Myocyte (in vitro differentiated cells): ENCODE data around the gene ZNF212. TPM values are rescaled to one million over a fixed set of nuclear protein-coding genes. Genes with fewer than 3 reads are reported as not detected.

Experiments
- DNase-seq: peaks from one replicate; pipeline ENCODE4 v3.0.0-alpha.2; 2012; ENCODE audit warnings: low read depth
- polyA plus RNA-seq: library from polyadenylated mRNA; unstranded; fragments of >200 nt; gene quantifications from one replicate; pipeline ENCODE4 v1.2.1, GENCODE V29; 2012; ENCODE audit warnings: missing spikeins
- total RNA-seq: library from RNA; depleted of rRNA; stranded (reverse); fragments of >200 nt; gene quantifications from 2 replicates; pipeline ENCODE4 v1.2.3, GENCODE V29; 2014

The ZNF212 gene
- total RNA-seq = 5.9 and 8.0 TPM in 2 replicates
- polyA plus RNA-seq = 8.7 TPM

DNA sequence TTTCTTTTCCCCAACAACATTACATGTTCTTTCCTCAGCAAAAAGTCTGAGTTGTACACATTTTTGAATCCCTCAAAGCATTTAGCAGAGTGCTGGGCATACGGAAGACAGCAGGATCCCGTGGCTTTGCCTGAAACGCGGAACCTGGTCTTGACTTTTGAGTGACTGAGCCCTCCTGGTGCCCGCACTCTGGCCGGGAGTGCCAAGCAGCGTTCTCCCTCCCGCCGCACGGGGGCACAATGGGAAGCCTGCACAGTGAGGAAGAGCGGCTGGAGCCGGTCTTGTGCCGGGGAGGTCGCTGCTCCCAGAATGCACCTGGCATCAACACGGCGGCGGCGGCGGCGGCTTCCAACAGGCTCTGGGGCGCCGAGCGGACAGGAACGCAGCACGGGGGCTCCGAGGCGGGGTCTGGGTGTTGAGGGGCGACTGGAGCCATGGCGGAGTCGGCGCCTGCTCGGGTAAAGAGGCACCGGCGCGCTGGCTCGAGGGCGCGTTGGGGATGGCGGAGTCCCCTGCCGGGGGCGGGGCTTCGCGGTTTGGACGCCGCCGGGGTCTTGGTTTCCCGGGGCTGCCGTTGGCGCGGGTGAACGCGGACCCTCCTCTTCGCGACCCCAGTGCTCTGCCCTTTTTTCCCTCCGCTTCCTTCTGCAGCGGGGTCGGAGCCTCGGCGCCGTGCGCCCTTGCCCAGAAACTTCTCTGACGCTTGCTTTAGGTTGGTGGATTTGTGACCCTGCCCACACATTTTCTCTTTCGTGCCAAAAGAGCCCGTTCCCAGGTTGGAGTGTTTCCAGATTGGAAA, at the start of gene ZNF212:
TSS of gene ZNF212 (plus strand) at position 307 of the 799 bp plus-strand sequence. CDS start at position 435, 128 bp downstream.
- DNase-seq = peak; percentile 96

DNA sequence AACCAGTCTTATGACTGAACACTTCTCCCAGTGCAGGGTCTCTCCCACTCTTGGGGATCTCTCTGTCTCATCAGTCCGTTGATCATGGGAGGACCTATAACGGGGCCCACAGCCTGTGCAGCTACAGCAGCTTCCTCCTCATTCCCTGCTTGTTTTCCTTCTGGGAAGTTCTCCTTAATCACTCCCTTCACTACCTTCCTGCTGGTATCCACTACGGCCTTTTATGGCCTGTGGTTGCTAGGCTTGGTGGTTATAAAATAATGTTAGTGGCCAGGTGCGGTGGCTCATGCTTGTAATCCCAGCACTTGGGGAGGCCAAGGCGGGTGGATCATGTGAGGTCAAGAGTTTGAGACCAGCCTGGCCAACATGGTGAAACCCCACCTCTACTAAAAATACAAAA, 47.6 kb upstream of the ZNF212 start:
- no peak for DNase-seq

DNA sequence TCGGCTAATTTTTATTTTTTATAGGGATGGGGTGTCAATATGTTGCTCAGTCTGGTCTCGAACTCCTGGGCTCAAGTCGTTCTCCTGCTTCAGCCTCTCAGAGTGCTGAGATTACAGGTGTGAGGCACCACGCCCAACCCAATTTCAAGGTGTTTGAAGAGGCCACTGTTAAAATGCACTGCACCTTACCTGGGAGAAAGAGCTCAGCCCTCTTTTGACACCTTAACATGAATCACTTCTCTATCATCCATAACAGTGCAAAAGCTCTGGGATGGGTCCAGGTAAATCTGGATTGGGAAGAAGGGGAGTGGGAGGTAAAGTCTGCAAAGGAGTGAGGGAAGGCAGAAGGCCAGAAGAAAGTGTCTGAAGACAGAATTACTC, 44.7 kb upstream of the ZNF212 start:
- DNase-seq = no peak

DNA sequence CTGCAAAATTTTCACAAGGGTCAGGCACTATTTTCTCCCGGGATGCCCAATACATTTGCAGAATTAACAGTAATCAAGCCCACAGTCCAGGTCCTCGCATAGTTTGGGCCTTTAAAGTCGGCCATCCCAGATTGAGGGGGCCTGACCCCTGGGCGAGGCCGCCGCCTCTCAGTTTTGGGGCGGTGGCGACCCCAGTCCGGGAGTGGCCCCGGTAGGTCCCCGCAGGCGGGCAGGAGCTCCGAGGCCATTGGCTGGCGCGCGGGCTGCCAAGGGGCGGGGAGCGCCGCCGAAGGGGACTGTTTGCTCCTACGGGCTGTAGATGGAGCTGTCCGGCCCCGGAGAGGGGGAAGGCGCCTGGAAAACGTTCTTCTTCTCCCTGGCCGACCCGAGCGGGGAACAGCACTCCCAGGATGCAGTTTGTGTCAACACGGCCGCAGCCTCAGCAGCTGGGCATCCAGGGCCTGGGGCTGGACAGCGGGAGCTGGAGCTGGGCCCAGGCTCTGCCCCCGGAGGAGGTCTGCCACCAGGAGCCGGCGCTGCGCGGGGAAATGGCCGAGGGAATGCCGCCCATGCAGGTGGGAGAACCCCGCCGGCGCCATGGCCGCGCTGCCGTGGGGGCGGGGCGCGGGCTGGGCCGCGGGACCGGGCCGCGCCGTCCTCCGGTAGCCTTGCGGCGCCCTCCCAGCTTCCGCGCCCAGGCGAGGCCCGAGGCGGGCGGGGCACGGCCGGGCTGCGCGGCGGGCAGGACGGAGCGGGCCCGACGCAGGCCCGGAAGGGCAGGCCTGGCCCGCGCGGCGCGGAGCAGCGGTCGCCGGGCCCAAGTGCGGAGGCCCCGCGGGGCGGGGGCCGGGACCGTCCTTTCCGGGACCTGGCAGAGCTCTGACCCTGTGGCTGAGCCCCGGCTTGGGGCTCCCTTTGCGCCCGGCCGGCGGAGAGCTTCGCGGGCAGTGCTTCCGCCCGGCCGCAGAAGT, 44.0 kb upstream of the ZNF212 start, which contains the start of gene ZNF282:
TSS of gene ZNF282 (plus strand) at position 367 of the 971 bp plus-strand sequence. CDS start at position 411, 44 bp downstream.
- peak; percentile 97 for DNase-seq

DNA sequence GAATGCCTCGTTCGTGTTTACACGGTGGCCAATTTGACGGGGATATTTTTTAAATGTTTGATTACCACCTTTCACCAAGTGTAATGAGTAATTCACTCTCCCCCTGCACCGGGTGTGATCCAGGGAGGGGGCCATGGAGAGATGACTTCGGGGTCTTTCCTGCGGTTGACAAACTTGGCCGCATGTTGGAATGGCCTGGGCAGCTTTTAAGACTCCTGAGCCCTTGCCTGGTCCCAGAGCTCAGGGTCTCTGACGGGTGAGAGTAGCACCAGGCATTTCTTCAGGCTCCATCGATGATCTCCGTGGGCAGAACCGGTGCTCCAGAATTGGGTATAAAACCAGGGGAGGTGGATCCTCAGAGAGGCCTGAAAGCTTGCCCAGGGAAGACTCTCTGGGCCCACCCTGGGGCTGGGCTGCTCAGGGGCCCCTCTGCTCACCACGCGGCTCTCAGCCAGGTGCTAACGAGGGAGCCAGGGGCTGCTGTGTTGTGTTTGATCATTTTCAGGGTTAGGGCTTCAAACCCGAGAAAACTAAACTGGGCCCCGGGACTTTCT, 43.2 kb upstream of the ZNF212 start:
- peak; percentile 31 for DNase-seq

DNA sequence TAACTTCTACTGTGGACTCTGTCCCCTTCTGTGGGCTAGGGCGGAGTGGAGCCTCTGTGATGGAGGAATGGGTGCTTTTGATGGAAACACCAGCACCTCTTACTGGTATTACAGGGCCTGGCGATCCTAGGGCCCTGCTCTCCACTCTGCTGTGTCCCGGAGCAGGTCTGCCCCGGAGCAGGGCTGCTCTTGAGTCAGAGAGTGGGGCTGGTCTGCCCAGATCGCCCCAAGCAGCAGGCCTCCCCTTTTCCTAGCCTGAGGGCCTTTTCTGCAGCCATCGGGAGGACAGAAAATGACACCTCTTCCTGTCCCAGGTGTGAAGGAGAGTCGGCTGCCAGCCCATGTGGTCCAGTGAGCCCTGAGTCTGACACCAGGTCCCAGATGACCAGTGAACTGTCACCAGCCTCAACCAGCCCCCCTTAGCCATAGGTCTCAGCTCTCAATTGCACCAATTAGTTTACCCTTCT, 42.7 kb upstream of the ZNF212 start:
- peak; percentile 23 for DNase-seq

DNA sequence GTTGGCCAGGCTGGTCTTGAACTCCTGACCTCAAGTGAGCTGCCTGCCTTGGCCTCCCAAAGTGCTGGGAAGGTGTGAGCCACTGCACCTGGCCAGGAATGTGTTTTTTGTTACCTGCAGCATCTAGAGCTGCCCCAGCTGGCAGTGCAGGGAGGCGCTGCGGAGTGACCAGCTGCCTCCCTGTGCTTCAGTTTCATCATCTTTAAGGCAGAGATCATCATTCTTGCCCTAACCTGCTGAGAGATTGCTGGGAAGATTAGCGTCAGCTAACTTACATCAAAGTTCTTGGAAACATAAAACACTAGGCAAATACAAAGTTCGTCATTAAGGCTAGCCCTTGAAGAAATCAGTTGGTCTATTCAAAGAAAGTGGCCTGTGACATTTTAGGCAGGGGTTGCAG, 41.8 kb upstream of the ZNF212 start:
- no peak for DNase-seq

DNA sequence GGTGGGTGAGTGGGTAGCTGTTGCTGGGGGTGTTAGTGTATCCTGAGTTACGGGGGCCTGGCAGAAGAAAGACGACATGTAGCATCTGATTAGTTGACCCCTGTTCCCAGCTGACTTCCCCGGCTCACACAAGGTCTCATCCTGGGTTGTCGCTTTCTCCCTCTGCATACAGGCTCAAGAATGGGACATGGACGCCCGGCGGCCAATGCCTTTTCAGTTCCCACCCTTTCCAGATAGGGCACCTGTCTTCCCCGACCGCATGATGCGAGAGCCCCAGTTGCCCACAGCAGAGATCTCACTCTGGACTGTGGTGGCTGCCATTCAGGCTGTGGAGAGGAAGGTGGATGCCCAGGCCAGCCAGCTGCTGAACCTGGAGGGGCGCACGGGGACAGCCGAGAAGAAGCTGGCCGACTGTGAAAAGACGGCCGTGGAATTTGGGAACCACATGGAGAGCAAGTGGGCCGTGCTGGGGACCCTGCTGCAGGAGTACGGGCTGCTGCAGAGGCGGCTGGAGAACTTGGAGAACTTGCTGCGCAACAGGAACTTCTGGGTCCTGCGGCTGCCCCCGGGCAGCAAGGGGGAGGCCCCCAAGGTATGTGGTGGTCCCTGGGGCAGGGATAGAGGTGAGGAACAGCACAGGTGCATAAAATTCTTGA, 41.2 kb upstream of the ZNF212 start:
- no peak for DNase-seq

DNA sequence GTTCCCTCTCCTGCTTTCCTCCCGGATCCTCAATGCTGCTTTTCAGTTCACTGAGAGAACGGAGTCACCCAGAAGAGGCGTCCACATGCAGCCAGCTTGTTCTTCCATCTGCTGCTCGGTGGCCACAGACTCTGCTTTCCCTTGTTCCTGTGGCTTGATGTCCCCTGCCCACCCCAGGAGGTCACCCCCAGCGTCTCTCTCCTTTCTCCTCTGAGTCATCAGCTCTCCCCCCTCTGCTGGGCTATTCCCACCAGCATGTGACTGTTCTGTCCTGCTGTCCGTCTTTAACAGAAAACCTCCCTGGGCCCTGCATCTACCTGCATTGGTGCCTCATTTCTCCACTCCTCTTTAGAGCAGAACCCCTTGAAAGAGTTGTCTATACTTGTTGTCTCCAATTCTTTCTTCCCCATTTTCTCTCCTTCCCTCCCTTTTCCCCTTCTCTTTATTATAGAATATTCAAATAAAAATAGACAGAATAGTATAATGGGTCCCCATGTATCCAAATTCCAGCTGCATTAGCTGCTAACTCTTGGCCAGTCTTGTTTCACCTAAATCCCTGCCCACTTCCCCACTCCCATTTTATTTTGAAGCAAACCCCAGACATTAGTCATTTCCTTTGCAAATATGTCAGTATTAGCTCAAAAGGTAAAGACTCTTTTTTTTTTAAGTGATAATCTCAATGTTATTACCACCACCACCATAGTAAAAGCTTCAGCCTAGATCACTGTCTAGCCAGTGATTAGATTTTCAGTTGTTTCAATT, 40.0 kb upstream of the ZNF212 start:
- no peak for DNase-seq

DNA sequence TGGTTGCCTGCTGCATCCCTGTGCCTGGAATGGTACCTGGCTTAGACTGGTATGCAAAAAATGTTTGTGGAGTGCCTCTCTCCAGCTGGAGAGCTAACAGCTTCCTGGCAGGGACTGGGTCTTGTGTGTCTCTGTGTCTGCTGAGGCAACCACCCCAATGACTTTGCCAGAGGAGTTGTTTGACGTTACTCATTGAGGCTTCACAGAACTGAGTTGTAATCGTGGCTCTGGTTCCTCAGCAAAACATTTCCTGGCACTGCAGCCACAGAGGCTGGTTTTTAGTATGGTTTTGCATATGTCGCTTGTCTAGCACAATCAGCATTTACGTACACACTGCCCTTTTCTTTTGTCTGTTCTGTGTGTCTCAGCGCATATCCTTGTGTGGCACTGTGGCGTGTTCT, 36.6 kb upstream of the ZNF212 start:
- no peak for DNase-seq

DNA sequence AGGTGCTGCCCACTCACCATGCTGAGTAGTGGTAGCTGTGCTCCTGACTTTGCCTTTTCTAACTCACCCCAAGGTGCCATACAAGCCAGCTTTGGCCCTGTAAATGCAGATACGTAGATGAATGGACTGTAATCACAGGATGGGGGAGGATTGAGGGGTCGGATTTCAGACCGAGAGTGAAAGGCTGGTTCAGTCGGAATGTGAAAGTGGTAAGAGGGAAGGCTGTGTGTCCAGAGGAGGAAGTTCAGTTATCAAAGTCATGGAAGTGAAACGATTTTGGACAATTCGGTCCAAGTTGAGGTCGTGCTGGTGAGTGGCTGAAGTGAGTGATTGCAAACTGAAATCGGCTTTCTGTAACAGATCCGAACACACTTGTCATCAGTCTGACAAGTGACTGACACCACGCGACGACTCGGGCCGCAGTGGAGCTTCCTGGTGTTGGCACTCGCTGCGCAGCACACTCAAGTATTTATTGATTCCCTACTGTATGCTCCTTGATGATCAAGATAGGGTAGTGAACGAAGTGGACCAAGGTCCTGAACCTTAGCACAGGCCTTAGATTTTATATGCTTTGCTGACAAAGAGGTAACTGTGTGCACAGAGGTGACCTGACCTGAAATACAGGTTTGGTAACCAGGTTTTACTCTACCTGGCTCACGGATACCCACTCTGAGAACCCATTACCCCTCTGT, 33.6 kb upstream of the ZNF212 start:
- DNase-seq = no peak

DNA sequence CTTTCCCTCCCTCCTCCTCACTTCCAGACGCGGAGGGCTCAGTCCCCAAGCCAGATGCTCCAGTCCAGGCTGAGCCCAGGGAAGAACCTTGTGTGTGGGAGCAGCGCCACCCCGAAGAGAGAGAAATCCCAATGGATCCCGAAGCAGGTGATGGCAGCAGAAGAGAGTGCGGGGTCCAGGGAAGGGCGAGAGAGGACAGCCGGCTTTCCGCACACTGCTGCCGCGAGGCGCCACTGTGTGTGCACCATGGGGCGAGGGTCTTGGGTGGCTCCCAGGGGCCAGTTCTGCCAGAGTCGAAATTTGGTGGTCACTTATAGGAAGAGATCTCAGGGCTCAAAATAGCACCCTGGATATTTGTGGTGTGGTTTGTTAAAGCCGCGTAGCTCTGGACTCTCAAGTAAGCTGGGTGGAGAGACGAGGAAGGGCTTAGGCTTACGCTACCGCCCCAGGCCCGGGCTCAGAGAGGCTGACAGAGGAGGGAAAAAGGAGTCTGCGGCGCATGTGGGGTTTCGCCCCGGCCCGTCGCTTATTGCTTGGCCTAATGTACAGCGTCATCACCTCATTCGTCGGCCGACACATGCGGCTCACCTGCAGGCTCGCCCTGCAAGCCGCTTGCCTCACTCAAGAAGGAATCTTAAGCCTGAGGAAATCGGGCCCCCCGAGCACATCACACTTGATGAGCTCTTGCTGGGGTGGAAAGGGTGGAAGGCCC, 32.0 kb upstream of the ZNF212 start:
- DNase-seq = no peak

DNA sequence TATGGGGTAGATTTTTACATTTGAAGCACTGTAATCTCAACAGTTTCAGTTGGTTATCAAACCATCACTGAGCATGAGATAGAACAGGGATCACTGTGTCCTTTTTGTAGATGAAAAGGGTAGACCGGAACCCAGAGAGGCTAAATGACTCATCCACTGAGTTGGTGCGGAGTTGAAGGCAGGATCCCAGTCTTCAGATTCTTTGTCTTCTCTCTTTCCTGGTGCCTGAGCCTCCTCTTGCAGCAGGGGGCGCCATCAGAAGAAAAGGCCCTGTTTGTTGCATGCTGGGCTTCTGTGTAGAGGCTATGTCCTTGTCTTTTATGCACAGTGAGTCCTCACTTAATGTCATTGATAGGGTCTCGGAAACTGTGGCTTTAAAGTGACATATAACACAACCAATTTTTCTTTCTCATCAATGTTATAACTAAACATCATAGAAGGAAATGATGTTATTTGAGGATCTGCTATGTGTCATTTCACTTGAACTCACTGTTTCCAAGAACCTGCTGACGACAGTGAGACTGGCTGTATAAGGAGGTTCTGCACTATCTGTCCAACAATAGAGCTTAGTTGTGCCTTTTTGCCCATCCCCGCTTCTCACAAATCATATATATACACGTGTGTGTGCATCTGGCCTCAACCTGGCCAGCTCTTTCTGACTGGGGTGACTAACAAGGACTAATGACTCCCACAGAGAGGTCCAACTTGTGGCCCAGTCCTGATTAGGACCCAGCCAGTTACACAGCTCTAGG, 29.8 kb upstream of the ZNF212 start:
- peak; percentile 57 for DNase-seq

DNA sequence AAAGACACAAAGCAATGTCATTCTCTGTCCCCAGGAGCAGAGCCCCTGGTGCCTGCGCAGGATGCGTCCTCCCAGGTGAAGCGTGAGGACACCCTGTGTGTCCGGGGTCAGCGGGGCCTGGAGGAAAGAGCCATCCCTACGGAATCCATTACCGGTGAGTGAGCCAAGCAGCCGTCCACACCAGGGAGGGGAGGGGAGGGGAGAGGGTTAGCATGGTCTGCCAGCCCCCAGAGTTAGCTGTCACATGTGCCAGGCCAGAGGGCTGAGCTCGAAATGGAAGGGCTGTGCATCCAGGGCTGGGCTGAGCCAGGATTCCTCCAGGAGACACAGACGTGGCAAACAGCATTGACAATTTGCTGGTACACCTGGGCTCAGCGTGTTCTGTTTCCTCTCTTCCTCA, 28.9 kb upstream of the ZNF212 start:
- no peak for DNase-seq

DNA sequence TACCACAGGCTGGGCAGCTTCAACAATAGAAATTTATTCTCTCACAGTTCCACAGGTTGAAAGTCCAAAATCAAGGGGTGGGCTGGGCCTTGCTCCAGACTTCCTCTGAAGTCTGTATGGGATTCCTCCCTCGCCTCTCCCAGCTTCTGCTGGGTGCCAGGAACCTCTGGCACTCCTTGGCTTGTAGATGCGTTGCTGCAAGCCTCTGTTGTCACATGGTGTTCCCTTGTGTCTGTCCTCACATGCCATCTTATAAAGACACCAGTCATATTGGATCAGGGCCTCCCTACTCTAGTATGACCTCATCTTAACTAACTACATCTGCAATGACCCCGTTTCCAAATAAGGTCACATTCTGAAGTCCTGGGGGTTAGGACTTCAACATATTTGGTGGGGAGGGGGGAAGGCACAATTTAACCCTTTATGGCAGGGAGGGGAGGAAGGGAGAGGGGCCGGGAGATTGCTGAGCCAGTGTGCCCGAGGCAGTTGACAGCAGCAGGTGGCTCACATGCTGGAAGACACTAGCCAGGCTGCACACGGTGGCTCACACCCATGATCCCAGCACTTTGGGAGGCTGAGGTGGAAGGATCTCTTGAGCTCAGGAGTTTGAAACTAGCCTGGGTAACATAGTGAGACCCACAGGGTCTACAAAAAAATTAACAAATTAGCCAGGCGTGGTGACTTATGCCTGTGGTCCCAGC, 25.3 kb upstream of the ZNF212 start:
- DNase-seq = no peak

DNA sequence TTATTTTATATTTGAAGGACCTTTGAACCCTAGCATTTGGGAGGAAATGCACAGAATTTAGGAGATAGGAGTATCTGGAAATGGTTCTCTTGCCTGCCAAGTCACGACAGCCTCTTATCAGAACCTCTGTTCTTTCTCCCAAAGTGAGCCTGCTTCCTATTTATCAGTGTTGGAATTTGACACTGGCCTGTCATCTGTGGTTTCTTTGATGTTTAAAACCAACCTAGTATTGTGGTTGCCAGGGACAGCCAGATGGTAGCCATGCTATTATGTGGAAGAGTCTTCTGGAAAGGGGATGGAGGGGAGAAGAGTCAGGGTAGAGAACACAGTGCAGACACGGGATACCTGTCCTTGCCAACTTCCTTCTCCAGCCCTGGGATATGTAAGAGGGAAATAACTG, 23.0 kb upstream of the ZNF212 start:
- DNase-seq = peak; percentile 58

DNA sequence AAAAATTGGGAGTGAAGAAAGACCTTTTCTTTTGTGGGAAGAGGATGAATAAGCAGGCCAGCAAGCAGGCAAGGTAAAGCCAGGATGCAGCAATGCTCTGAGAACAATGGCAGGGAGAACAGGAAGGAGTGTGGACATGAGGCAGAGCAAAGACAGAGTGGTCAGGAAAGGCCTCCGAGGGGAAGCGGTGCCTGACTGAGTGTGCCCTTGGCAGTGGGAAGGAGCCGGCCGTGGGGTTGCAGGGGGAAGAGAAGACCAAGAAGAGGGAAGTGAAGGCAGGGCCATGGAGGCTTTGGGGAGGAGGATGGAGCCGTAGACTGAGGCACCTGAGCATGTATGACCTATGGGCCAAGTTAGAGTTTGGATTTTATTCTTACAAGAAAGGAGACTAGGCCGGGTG, 21.9 kb upstream of the ZNF212 start:
- no peak for DNase-seq
